Astrocyte of the spinal cord (primary cell): ENCODE measurements around the gene CNTRL.

ENCODE experiments used
- DNase-seq: peaks from one replicate; pipeline ENCODE4 v3.0.0; 2011; ENCODE audit warnings: low read depth, low spot score
- H3K4me3 ChIP-seq: 2 replicates; pipeline ENCODE4 v1.5.1; 2011; ENCODE audit warnings: low read depth, mild to moderate bottlenecking, low read length, moderate library complexity
- in situ Hi-C: cut with HindIII; loops from 2 replicates; pipeline ENCODE4 v1.10.0; 2017; ENCODE audit warnings: low sequenced_read_pairs
- TF ChIP-seq, protein P1 (sequence below): IDR thresholded peaks from 2 replicates; pipeline ENCODE4 v1.5.1; 2012; ENCODE audit warnings: low read depth, mild to moderate bottlenecking, low read length, inconsistent platforms

The CNTRL gene

GRCh38 chr9:121071370-121071755 is 3.4 kb upstream of the CNTRL start:
- in situ Hi-C loops: no loop called here
- no peak for DNase-seq
- TF ChIP-seq, protein P1, sequence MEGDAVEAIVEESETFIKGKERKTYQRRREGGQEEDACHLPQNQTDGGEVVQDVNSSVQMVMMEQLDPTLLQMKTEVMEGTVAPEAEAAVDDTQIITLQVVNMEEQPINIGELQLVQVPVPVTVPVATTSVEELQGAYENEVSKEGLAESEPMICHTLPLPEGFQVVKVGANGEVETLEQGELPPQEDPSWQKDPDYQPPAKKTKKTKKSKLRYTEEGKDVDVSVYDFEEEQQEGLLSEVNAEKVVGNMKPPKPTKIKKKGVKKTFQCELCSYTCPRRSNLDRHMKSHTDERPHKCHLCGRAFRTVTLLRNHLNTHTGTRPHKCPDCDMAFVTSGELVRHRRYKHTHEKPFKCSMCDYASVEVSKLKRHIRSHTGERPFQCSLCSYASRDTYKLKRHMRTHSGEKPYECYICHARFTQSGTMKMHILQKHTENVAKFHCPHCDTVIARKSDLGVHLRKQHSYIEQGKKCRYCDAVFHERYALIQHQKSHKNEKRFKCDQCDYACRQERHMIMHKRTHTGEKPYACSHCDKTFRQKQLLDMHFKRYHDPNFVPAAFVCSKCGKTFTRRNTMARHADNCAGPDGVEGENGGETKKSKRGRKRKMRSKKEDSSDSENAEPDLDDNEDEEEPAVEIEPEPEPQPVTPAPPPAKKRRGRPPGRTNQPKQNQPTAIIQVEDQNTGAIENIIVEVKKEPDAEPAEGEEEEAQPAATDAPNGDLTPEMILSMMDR: no peak
- peak overlapping the region; percentile 34 for H3K4me3 ChIP-seq

DNA sequence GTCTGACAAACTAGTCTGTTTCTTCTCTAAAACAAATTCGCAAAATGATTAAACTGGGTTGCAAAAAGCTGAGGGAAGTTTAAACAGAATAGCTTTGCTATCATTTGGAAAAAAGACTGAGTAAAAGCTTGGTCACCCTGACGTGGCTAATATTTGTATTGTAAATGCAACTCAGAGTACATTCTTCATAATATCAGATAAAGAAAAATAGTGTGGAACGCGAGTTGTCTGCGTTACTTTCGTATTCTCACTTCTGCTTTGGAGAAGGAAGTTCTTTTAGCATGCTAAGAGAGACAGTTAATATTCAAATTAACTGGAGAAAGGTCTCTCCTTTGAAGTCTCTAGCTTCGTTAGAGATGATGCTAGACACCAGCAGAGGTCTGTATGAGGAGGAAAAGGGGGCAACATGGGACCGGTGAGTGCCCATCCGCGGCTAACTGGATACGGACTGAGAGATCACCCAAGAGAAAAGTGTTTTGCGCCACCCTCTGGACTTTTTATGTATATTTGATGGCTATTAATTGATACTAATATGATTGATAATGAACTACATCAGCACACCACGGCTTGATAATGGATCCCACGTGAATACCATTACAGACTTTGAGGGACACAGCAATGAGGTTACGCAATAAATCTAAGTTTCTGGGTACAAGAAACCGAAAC is 2.9 kb upstream of the CNTRL start:
- TF ChIP-seq, protein P1: peak; percentile 13
- peak overlapping the region; percentile 34 for H3K4me3 ChIP-seq
- in situ Hi-C loops: no loop called here
- peak; percentile 31 for DNase-seq

- in situ Hi-C loops: no loop called here
- TF ChIP-seq, protein P1: no peak
- H3K4me3 ChIP-seq: no peak overlapping the region
- peak; percentile 38 for DNase-seq
These were observed 1.7 kb upstream of the CNTRL start for GRCh38 chr9:121073038-121073437.

DNA sequence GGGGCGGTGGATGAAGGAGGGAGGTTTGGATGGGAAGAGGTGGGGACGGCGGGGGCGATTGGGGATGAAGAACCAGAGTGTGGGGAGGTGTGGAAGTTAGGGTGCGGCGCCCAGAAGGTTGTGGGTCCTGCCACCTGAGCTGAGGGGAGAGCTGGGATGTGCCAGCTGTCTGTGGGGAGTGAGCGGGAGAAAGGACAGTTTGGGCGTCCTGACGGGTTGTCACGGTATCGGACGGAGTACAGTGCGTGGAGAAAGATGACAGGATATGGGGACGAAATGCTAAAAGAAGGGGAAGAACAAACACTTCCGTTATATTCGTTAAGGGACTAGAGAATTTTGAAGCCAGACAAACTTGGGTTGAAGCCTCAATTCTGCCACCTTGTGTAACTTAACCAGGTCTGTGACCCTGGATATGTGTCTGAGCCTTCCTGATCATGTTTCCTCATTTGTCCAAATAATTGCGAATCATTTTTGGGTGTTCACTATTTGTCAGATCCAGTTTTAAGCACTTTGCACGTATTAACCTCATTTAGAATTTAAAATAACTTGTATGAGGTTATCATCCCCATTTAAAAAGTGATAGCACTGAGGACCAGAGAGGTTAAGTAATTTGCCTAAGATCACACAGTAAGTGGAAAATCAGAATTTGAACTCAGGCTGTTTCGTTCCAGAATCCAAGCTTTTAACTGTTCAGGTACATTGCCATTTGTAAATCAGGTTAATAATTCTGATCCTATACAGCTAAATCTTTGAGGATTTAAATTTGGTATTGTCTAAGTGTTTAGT is 689 bp downstream of the CNTRL start:
- peak overlapping the region; percentile 61 for H3K4me3 ChIP-seq
- DNase-seq: no peak
- TF ChIP-seq, protein P1: no peak
- in situ Hi-C loops: no loop called here

DNA sequence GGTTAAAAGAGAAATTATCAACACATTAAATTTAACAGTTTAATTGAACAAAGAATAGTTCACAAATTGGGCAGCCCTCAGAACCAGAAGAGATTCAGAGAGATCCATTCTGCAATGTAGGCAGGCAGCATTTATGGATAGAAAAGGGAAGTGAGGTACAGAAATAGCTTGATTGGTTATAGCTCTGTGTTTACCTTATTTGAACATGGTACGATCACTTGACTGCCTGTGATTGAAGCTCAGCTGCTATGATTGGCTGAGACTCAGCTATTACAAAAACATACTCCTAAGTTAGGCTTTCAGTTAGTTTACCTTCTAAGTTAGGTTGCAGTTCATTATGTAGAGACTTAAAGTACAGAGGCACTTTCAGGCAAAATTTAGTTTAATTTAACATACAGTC is 7.3 kb downstream of the CNTRL start:
- no peak for DNase-seq
- in situ Hi-C loops: no loop called here
- TF ChIP-seq, protein P1: no peak
- no peak overlapping the region for H3K4me3 ChIP-seq

GRCh38 chr9:121085661-121086060 is 10.9 kb downstream of the CNTRL start:
- DNase-seq: no peak

More at GRCh38 chr9:121085661-121086060, 10.9 kb downstream of the CNTRL start:
- in situ Hi-C loops: no loop called here
- H3K4me3 ChIP-seq: no peak overlapping the region
- TF ChIP-seq, protein P1: no peak
